Neural progenitor cell (in vitro differentiated cells): ENCODE data around the gene CYP4V2. TPM values are rescaled to one million over a fixed set of nuclear protein-coding genes. Genes with fewer than 3 reads are reported as not detected.

Experiments used
- DNase-seq: peaks from one replicate; pipeline ENCODE4 v3.0.0-alpha.2; 2016; ENCODE audit warnings: low spot score
- H2AFZ ChIP-seq: fragments of 200-600 bp; sonication (generic); replicated peaks from 2 replicates; pipeline ENCODE4 v1.6.1; 2016; ENCODE audit warnings: antibody characterized with exemption
- H3F3A ChIP-seq: fragments of 200-600 bp; sonication (generic); 2 replicates; pipeline ENCODE4 v1.6.1; 2016; ENCODE audit warnings: antibody characterized with exemption, low read depth
- H3K27ac ChIP-seq: fragments of 200-600 bp; sonication (generic); 2 replicates; pipeline ENCODE4 v1.5.1; 2016; ENCODE audit warnings: mild to moderate bottlenecking
- H3K27me3 ChIP-seq: fragments of 200-600 bp; sonication (generic); 2 replicates; pipeline ENCODE4 v1.6.1; 2016; ENCODE audit warnings: mild to moderate bottlenecking, moderate library complexity
- H3K36me3 ChIP-seq: fragments of 200-600 bp; sonication (generic); 2 replicates; pipeline ENCODE4 v1.5.1; 2016
- H3K4me1 ChIP-seq: fragments of 200-600 bp; sonication (generic); 2 replicates; pipeline ENCODE4 v1.6.1; 2016; ENCODE audit warnings: mixed run types
- H3K4me2 ChIP-seq: fragments of 200-600 bp; sonication (generic); 2 replicates; pipeline ENCODE4 v1.6.1; 2016
- H3K4me3 ChIP-seq: fragments of 200-600 bp; sonication (generic); 2 replicates; pipeline ENCODE4 v1.5.1; 2016
- H3K79me2 ChIP-seq: fragments of 200-600 bp; sonication (generic); 2 replicates; pipeline ENCODE4 v1.6.1; 2016; ENCODE audit warnings: low read depth
- H3K9ac ChIP-seq: fragments of 200-600 bp; sonication (generic); 2 replicates; pipeline ENCODE4 v1.6.1; 2016
- H3K9me3 ChIP-seq: fragments of 200-600 bp; sonication (generic); 2 replicates; pipeline ENCODE4 v1.5.1; 2016; ENCODE audit warnings: low read depth
- H4K20me1 ChIP-seq: fragments of 200-600 bp; sonication (generic); 2 replicates; pipeline ENCODE4 v1.6.1; 2016; ENCODE audit warnings: low read depth
- H3K27ac Mint-ChIP-seq: 3 replicates; pipeline ENCODE4 v1.8.0; 2021; ENCODE audit warnings: mixed read lengths
- H3K27me3 Mint-ChIP-seq: 2 replicates; pipeline ENCODE4 v1.8.0; 2022; ENCODE audit warnings: low read depth, mild to moderate bottlenecking, inconsistent platforms, moderate library complexity, mixed read lengths; ENCODE audit not compliant: insufficient read depth
- H3K36me3 Mint-ChIP-seq: 3 replicates; pipeline ENCODE4 v1.8.0; 2021; ENCODE audit warnings: mixed read lengths
- H3K4me1 Mint-ChIP-seq: 3 replicates; pipeline ENCODE4 v1.8.0; 2021; ENCODE audit warnings: mixed read lengths
- H3K4me3 Mint-ChIP-seq: 3 replicates; pipeline ENCODE4 v1.8.0; 2021; ENCODE audit warnings: mild to moderate bottlenecking, moderate library complexity, mixed read lengths
- H3K9me3 Mint-ChIP-seq: 3 replicates; pipeline ENCODE4 v1.8.0; 2020; ENCODE audit warnings: mixed read lengths
- CTCF ChIP-seq: fragments of 200-600 bp; sonication (generic); IDR thresholded peaks from 2 replicates; pipeline ENCODE4 v1.5.1; 2017; ENCODE audit warnings: antibody characterized with exemption, mild to moderate bottlenecking
- EZH2 ChIP-seq: fragments of 200-600 bp; sonication (generic); IDR thresholded peaks from 2 replicates; pipeline ENCODE4 v1.6.1; 2017; ENCODE audit warnings: antibody characterized with exemption, mild to moderate bottlenecking, moderate library complexity
- EZH2phosphoT487 ChIP-seq: fragments of 200-600 bp; sonication (generic); IDR thresholded peaks from 2 replicates; pipeline ENCODE4 v1.6.1; 2017; ENCODE audit warnings: antibody characterized with exemption
- total RNA-seq: library from RNA; depleted of rRNA; stranded (reverse); fragments of >200 nt; gene quantifications from 2 replicates; pipeline ENCODE4 v1.2.3, GENCODE V29; 2015; ENCODE audit warnings: low replicate concordance

CYP4V2 gene
- total RNA-seq, 1 donor from 2014 or later = 0.37 TPM

DNA sequence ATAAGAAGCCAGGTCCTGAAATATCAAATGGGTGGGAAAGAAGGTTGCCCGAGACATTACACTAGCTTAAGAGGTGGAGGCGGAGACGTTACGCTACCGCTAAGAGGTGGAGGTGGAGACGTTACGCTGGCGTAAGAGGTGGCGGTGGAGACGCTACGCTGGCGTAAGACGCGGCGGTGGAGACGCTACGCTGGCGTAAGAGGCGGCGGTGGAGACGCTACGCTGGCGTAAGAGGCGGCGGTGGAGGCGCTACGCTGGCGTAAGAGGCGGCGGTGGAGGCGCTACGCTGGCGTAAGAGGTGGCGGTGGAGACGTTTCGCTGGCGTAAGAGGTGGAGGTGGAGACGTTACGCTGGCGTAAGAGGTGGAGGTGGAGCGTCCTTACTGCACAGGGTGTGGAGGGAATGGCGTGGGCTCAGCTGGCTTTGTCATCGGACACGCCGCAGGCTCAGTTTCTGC lies 12.8 kb downstream of the CYP4V2 start:
- Histone ChIP-seq H4K20me1 (no peaks in the 10 kb centered on the region), H3K4me3 (no peak overlapping the region), H3K4me1 (no peaks in the 10 kb centered on the region), H3K9ac (no peak overlapping the region), H2AFZ (no peak overlapping the region), H3K4me2 (no peak overlapping the region), H3F3A (peaks cover 12% of the 10 kb centered on the region), H3K36me3 (no peaks in the 10 kb centered on the region), H3K9me3 (no peaks in the 10 kb centered on the region), H3K79me2 (no peaks in the 10 kb centered on the region), H3K27ac (no peak overlapping the region), H3K27me3 (no peaks in the 10 kb centered on the region)
- Mint-ChIP-seq H3K27ac (peak overlapping the region; percentile 1), H3K4me3 (no peak overlapping the region), H3K4me1 (peaks cover 5% of the 10 kb centered on the region), H3K9me3 (peaks cover 7% of the 10 kb centered on the region), H3K36me3 (peaks cover 7% of the 10 kb centered on the region), H3K27me3 (peaks cover 2% of the 10 kb centered on the region)
- TF ChIP-seq EZH2 (no peak), EZH2phosphoT487 (no peak), CTCF (no peak)
- no peak for DNase-seq

DNA sequence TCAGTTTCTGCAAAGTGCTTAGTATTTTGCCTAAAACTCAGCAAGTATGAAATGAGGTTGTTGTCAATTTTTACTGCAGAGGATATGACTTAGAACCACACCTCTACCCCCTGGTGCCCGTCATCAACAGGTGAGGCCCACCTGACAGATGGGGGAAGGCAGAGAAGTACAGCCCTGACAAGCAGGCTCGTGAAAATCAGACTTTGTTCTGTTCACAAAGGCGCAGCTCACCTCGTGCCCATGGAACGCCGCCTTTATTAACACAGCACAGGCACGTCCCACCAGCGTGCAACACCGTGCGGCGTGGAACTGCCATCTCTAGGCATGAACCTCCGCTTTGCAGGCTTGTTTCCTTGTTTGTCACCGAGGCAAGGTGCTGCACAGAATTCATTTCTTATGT lies 13.3 kb downstream of the CYP4V2 start:
- H3K4me1 ChIP-seq = no peaks in the 10 kb centered on the region
- no peaks in the 10 kb centered on the region for H3K79me2 ChIP-seq
- H3K9ac ChIP-seq = no peak overlapping the region
- H3K27me3 ChIP-seq = no peaks in the 10 kb centered on the region
- DNase-seq = no peak
- H3F3A ChIP-seq = peaks cover 12% of the 10 kb centered on the region
- no peak overlapping the region for H3K27ac ChIP-seq
- Mint-ChIP-seq H3K4me3 (no peak overlapping the region), H3K36me3 (peaks cover 10% of the 10 kb centered on the region), H3K27ac (peak overlapping the region; percentile 29), H3K27me3 (peaks cover 2% of the 10 kb centered on the region), H3K4me1 (peaks cover 5% of the 10 kb centered on the region), H3K9me3 (peaks cover 10% of the 10 kb centered on the region)
- H3K36me3 ChIP-seq = no peaks in the 10 kb centered on the region
- TF ChIP-seq CTCF (no peak), EZH2 (no peak), EZH2phosphoT487 (no peak)
- no peaks in the 10 kb centered on the region for H3K9me3 ChIP-seq
- H3K4me3 ChIP-seq = no peak overlapping the region
- no peak overlapping the region for H2AFZ ChIP-seq
- no peaks in the 10 kb centered on the region for H4K20me1 ChIP-seq
- H3K4me2 ChIP-seq = no peak overlapping the region

DNA sequence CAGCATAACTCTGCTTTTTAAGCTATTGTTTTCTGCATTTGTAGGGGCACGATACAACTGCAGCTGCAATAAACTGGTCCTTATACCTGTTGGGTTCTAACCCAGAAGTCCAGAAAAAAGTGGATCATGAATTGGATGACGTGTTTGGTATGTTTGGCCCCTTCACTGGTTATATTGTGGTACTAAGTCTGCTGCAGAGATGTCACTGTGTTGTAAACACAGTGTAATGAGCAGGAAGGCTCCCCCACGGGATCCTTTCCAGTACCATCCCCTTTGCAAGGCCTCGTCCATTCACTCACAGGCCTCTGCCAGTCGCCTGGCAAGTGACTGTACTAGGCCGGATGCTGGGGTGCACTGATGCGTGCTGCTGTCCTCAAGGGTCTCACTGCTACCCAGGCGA lies 13.8 kb downstream of the CYP4V2 start:
- Mint-ChIP-seq H3K9me3 (peaks cover 10% of the 10 kb centered on the region), H3K4me3 (no peak overlapping the region), H3K27me3 (peaks cover 2% of the 10 kb centered on the region), H3K4me1 (peaks cover 5% of the 10 kb centered on the region), H3K36me3 (peaks cover 12% of the 10 kb centered on the region), H3K27ac (peak overlapping the region; percentile 48)
- no peak for TF ChIP-seq CTCF
- no peak for TF ChIP-seq EZH2
- TF ChIP-seq EZH2phosphoT487 = no peak
- Histone ChIP-seq H3K4me1 (no peaks in the 10 kb centered on the region), H3K4me3 (no peak overlapping the region), H4K20me1 (no peaks in the 10 kb centered on the region), H2AFZ (peak overlapping the region; percentile 79), H3K9ac (no peak overlapping the region), H3K27ac (no peak overlapping the region), H3K36me3 (no peaks in the 10 kb centered on the region), H3K9me3 (no peaks in the 10 kb centered on the region), H3K4me2 (no peak overlapping the region), H3K79me2 (no peaks in the 10 kb centered on the region), H3K27me3 (no peaks in the 10 kb centered on the region), H3F3A (peaks cover 12% of the 10 kb centered on the region)
- DNase-seq = no peak
